CD14-positive monocyte (primary cell): ENCODE data around the gene AP2A1. TPM values are rescaled to one million over a fixed set of nuclear protein-coding genes. Genes with fewer than 3 reads are reported as not detected.

Experiments used
- DNase-seq, 3 donors: peaks; one replicate each; pipeline ENCODE4 v3.0.0-alpha.2; 2011 to 2022
- H2AFZ ChIP-seq: 2 replicates; pipeline ENCODE4 v1.6.0; 2012; ENCODE audit warnings: mild to moderate bottlenecking, low read depth, low read length, inconsistent platforms; ENCODE audit not compliant: insufficient read depth, poor library complexity, severe bottlenecking
- H3K27ac ChIP-seq, 2 donors: 1 replicate in 1 of 2; 2 replicates in 1 of 2; pipeline ENCODE4 v1.5.1; 2012 to 2013; ENCODE audit warnings: low read length in 2 of 2, control low read depth in 1 of 2, inconsistent platforms in 1 of 2, low read depth in 1 of 2, mild to moderate bottlenecking in 1 of 2
- H3K27me3 ChIP-seq, 2 donors: one replicate each; pipeline versions ENCODE4 v1.6.0 to v1.6.1; 2011 to 2013; ENCODE audit warnings: low read length in 2 of 2; ENCODE audit not compliant: control insufficient read depth in 2 of 2, insufficient read depth in 2 of 2
- H3K36me3 ChIP-seq, 2 donors: replicated peaks in 1 of 2; 1 replicate in 1 of 2; 2 replicates in 1 of 2; pipeline versions ENCODE4 v1.5.1 to v1.6.1; 2012 to 2013; ENCODE audit warnings: low read length in 2 of 2, control low read depth in 1 of 2, inconsistent platforms in 1 of 2, mild to moderate bottlenecking in 1 of 2; ENCODE audit not compliant: insufficient read depth in 2 of 2, control insufficient read depth in 1 of 2
- H3K4me1 ChIP-seq, 2 donors: 1 replicate in 1 of 2; 2 replicates in 1 of 2; pipeline versions ENCODE4 v1.5.1 to v1.6.1; 2012 to 2013; ENCODE audit warnings: low read length in 2 of 2, control low read depth in 1 of 2, inconsistent platforms in 1 of 2, mild to moderate bottlenecking in 1 of 2, moderate library complexity in 1 of 2; ENCODE audit not compliant: insufficient read depth in 2 of 2, control insufficient read depth in 1 of 2
- H3K4me2 ChIP-seq: replicated peaks from 2 replicates; pipeline ENCODE3; 2012; ENCODE audit warnings: low read length, moderate library complexity, mild to moderate bottlenecking; ENCODE audit not compliant: poor library complexity, severe bottlenecking; ENCODE audit errors: extremely low read depth
- H3K4me3 ChIP-seq, 3 experiments: fragments of 200-600 bp in 1 of 3; sonication (generic) in 1 of 3; replicated peaks in 1 of 3; 1 replicate in 2 of 3; 2 replicates in 1 of 3; pipeline ENCODE4 v1.5.1; 2011 to 2013; ENCODE audit warnings: low read length in 3 of 3, mild to moderate bottlenecking in 3 of 3, control low read depth in 2 of 3, low read depth in 2 of 3, inconsistent platforms in 1 of 3, moderate library complexity in 1 of 3
- H3K79me2 ChIP-seq: 2 replicates; pipeline ENCODE4 v1.6.0; 2012; ENCODE audit warnings: mild to moderate bottlenecking, control low read depth, inconsistent platforms, low read length, moderate library complexity; ENCODE audit not compliant: insufficient read depth
- H3K9ac ChIP-seq: 2 replicates; pipeline ENCODE4 v1.6.0; 2017; ENCODE audit warnings: low read length, mild to moderate bottlenecking; ENCODE audit not compliant: insufficient read depth, poor library complexity, severe bottlenecking
- H3K9me3 ChIP-seq, 2 donors: replicated peaks in 1 of 2; 1 replicate in 1 of 2; 2 replicates in 1 of 2; pipeline versions ENCODE4 v1.5.1 to v1.6.1; 2012 to 2013; ENCODE audit warnings: low read length in 2 of 2, control low read depth in 1 of 2; ENCODE audit not compliant: control insufficient read depth in 1 of 2, insufficient read depth in 1 of 2
- H4K20me1 ChIP-seq: 2 replicates; pipeline ENCODE4 v1.6.0; 2012; ENCODE audit warnings: mild to moderate bottlenecking, low read length, control low read depth, moderate library complexity; ENCODE audit not compliant: insufficient read depth
- H3K27ac Mint-ChIP-seq, 7 donors: one replicate each; pipeline ENCODE4 v1.8.0; 2020; ENCODE audit warnings: mild to moderate bottlenecking in 7 of 7, mixed read lengths in 7 of 7, moderate library complexity in 6 of 7, inconsistent platforms in 2 of 7
- H3K27me3 Mint-ChIP-seq, 3 donors: one replicate each; pipeline ENCODE4 v1.8.0; 2021 to 2022; ENCODE audit warnings: low read depth in 3 of 3, mild to moderate bottlenecking in 3 of 3, mixed read lengths in 3 of 3, moderate library complexity in 3 of 3, inconsistent platforms in 1 of 3
- H3K36me3 Mint-ChIP-seq, 2 donors: one replicate each; pipeline ENCODE4 v1.8.0; 2020; ENCODE audit warnings: mixed read lengths in 2 of 2, inconsistent platforms in 1 of 2, mild to moderate bottlenecking in 1 of 2
- H3K4me1 Mint-ChIP-seq: one replicate; pipeline ENCODE4 v1.8.0; 2020; ENCODE audit warnings: mild to moderate bottlenecking, mixed read lengths
- H3K4me3 Mint-ChIP-seq, 2 donors: one replicate each; pipeline ENCODE4 v1.8.0; 2020; ENCODE audit warnings: mild to moderate bottlenecking in 2 of 2, mixed read lengths in 2 of 2, moderate library complexity in 1 of 2
- H3K9me3 Mint-ChIP-seq, 7 donors: one replicate each; pipeline ENCODE4 v1.8.0; 2020 to 2022; ENCODE audit warnings: mixed read lengths in 7 of 7, mild to moderate bottlenecking in 6 of 7, moderate library complexity in 6 of 7, inconsistent platforms in 2 of 7
- WGBS: methylation state at CpG from one replicate; pipeline ENCODE4 v1.1.5; 2013; ENCODE audit warnings: missing lambda C conversion rate; ENCODE audit not compliant: insufficient coverage; 5-methylcytosine and 5-hydroxymethylcytosine counted together
- intact Hi-C, 2 donors: fragments of 100-400 bp; cut with micrococcal nuclease; formaldehyde crosslinking; loops; one replicate each; pipeline versions ENCODE4 v1.15.0 to v1.15.1; 2023
- polyA plus RNA-seq, 3 donors: library from polyadenylated mRNA; depleted of rRNA in 1 of 3; unstranded in 2 of 3; stranded (reverse) in 1 of 3; fragments of 300-500 nt in 2 of 3; fragments of >200 nt in 1 of 3; fragmentation: Illumina TruSeq in 2 of 3; gene quantifications; 1 replicate in 2 of 3; 2 replicates in 1 of 3; pipeline ENCODE4 v1.2.3, GENCODE V29; 2012 to 2021
- TF ChIP-seq, protein P1 (sequence below): fragments of 200-600 bp; IDR thresholded peaks from one replicate; pipeline ENCODE4 v1.8.0; 2022; ENCODE audit warnings: antibody characterized with exemption, mild to moderate bottlenecking

Gene AP2A1
- polyA plus RNA-seq, 3 donors = 12.1 to 117 (median 15.1) TPM

DNA sequence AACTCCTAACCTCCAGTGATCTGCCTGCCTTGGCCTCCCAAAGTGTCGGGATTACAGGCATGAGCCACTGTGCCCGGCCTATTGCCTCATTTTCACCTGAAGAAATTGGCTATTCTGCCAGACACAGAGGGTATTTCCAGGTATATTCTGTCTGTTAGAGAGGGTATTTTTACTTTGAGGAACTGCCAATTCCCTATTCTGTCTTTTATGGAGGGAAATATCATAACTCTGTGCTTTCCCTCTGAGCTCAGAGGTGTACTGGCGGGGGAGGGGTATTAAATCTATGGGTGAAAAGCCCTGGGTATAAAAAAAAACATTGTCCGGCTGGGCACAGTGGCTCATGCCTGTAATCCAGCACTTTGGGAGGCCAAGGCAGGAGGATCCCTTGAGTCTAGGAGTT is 28.5 kb upstream of the AP2A1 start:
- H3K36me3 ChIP-seq = no peaks in the 10 kb centered on the region
- Mint-ChIP-seq H3K4me3 (no peak overlapping the region), H3K9me3 (peaks cover 0 to 8% (median 0%) of the 10 kb centered on the region in 7 donors), H3K36me3 (no peaks in the 10 kb centered on the region), H3K27me3 (peaks cover 1 to 2% (median 2%) of the 10 kb centered on the region in 3 donors), H3K27ac (no peak overlapping the region), H3K4me1 (peaks cover 11% of the 10 kb centered on the region)
- no peaks in the 10 kb centered on the region for H3K9me3 ChIP-seq
- H3K27ac ChIP-seq = no peak overlapping the region
- no peak overlapping the region for H3K4me3 ChIP-seq
- intact Hi-C loops = no loop called here
- TF ChIP-seq, protein P1, sequence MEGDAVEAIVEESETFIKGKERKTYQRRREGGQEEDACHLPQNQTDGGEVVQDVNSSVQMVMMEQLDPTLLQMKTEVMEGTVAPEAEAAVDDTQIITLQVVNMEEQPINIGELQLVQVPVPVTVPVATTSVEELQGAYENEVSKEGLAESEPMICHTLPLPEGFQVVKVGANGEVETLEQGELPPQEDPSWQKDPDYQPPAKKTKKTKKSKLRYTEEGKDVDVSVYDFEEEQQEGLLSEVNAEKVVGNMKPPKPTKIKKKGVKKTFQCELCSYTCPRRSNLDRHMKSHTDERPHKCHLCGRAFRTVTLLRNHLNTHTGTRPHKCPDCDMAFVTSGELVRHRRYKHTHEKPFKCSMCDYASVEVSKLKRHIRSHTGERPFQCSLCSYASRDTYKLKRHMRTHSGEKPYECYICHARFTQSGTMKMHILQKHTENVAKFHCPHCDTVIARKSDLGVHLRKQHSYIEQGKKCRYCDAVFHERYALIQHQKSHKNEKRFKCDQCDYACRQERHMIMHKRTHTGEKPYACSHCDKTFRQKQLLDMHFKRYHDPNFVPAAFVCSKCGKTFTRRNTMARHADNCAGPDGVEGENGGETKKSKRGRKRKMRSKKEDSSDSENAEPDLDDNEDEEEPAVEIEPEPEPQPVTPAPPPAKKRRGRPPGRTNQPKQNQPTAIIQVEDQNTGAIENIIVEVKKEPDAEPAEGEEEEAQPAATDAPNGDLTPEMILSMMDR = no peak
- 89% methylated on average over 2 of the region's 4 CpGs for WGBS
- H3K9ac ChIP-seq = no peak overlapping the region
- H3K4me1 ChIP-seq = peaks cover 3 to 6% of the 10 kb centered on the region in 2 donors
- H3K79me2 ChIP-seq = no peaks in the 10 kb centered on the region
- no peak overlapping the region for H3K4me2 ChIP-seq
- H2AFZ ChIP-seq = no peak overlapping the region
- DNase-seq = peak in 1 of 3 donors; percentile 22
- H3K27me3 ChIP-seq = no peaks in the 10 kb centered on the region
- H4K20me1 ChIP-seq = no peaks in the 10 kb centered on the region

DNA sequence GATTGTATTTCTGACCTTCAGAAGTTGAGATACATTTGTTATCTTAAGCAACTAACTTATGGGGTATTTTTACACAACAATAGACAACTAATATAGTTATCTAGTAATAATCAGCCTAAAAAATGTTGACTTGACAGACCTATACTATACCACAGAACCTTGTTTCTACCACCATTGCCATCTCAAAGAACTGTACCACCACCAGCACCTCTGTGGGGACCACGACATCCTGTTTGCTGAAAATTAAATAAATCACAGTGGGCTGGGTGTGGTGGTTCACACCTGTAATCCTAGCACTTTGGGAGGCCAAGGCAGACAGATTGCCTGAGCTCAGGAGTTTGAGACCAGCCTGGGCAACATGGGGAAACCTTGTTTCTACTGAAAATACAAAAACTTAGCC is 27.7 kb upstream of the AP2A1 start:
- Mint-ChIP-seq H3K4me3 (no peak overlapping the region), H3K27ac (peak overlapping the region in 1 of 7 donors; percentile 64), H3K27me3 (peaks cover 0 to 2% (median 2%) of the 10 kb centered on the region in 3 donors), H3K4me1 (peaks cover 11% of the 10 kb centered on the region), H3K36me3 (no peaks in the 10 kb centered on the region), H3K9me3 (peaks cover 0 to 15% (median 0%) of the 10 kb centered on the region in 7 donors)
- Histone ChIP-seq H3K27ac (no peak overlapping the region), H3K27me3 (no peaks in the 10 kb centered on the region), H2AFZ (no peak overlapping the region), H4K20me1 (no peaks in the 10 kb centered on the region), H3K9me3 (no peaks in the 10 kb centered on the region), H3K79me2 (no peaks in the 10 kb centered on the region), H3K4me1 (peaks cover 3 to 6% of the 10 kb centered on the region in 2 donors), H3K4me2 (no peak overlapping the region), H3K9ac (no peak overlapping the region), H3K4me3 (no peak overlapping the region), H3K36me3 (no peaks in the 10 kb centered on the region)
- intact Hi-C loops = no loop called here
- no peak for DNase-seq
- no CpG with 5 or more reads among the region's 1 CpG for WGBS
- TF ChIP-seq, protein P1 = no peak
